GM12873 (cell line): ENCODE results near the gene COL23A1.

Experiments
- CTCF ChIP-seq: IDR thresholded peaks from 2 replicates; pipeline ENCODE4 v1.5.1; 2012; ENCODE audit warnings: low read depth, mild to moderate bottlenecking, moderate library complexity, low read length, control low read depth; ENCODE audit not compliant: insufficient read depth; ENCODE audit errors: missing control alignments

COL23A1 gene

DNA sequence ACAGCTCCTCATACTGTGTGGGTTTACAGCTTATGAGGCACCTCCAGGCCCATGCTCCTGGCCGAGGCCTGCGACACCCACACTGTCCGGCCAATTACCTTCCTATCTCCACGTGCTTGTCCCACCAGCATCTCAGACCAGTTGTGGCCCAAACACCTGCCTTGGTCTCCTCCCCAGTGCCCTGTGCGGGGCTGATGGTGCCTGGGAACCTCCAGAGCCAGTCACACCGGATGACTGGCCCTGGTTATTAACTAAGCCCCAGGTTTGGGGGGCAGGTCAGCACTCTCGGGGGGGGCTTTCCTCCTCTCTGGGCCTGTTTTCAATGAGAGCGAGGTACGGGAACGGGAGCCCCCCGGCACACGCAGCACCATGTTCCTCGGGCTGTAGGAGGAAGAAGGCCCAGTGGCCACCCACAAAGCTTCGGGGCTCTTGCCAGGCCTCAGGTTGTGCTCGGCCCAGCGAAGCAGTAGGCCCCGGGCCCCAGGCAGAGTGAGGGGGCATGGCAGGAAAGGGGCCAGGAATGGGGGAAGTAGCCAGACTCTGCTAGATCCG lies 281.6 kb downstream of the COL23A1 start:
- no peak for TF ChIP-seq CTCF

GRCh38 chr5:178307267-178308045 lies 282.7 kb downstream of the COL23A1 start:
- TF ChIP-seq CTCF, result no peak

GRCh38 chr5:178306430-178307225 lies 283.6 kb downstream of the COL23A1 start:
- TF ChIP-seq CTCF, result no peak

DNA sequence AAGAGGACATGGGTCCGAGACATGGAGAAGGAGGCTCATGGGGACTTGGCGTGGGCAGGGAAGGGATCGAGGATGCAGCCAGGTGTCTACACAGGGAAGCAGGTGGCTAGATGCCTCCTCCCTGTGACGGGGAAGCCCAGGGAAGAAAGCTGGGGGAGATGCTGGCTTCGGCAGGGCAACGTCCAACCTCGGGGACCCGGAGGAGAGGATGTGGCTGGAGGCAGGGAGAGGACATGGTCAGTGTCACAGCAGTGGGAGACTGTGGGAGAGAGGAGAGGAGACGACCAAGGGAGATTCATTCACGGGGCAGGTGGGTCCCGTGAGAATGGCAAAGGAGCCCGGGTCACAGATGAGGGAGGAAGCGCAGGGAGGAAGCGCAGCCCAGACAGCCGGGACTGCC lies 284.4 kb downstream of the COL23A1 start:
- no peak for TF ChIP-seq CTCF

DNA sequence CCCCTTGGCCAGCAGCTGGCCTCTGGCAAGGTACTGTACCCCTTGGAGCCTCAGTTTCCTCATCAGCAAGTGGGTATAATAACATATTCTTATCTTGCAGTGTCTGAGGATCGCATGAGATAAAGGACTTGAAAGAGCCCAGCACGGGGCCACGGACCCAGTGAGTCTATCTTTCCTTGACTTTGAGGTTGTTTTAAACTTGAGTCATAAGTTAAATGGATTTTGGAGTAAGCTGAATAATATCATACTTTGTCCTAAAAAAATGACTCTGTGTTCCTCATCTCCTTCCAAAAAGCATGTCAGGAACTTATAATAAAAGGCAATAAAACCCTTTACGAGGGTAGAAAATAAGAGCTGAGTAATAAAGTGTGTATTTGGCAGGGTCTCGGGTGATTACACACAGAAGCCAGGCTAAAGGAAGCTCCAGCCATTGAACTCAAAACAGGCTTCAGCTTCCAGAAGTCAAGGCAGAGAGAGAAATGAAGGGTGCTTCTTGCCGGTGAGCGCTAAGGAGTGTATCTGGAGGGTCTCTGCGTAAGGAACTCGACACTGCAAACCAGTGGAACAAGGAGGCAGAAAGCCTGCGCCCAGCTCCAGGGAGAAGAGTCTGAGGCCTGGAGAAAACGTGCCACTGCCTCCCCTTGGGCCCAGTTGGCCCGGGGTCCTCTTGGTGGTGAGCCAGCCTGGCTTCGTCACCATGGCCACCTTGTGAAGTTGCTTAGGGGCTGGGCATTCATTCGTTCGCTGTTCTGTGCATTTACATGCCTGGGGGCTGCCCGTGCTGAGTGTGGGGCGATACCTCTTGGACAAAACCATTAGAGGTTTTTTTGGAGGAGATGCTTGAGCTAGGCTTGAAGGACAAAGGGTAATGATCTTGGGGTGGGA lies 285.2 kb downstream of the COL23A1 start:
- no peak for TF ChIP-seq CTCF

DNA sequence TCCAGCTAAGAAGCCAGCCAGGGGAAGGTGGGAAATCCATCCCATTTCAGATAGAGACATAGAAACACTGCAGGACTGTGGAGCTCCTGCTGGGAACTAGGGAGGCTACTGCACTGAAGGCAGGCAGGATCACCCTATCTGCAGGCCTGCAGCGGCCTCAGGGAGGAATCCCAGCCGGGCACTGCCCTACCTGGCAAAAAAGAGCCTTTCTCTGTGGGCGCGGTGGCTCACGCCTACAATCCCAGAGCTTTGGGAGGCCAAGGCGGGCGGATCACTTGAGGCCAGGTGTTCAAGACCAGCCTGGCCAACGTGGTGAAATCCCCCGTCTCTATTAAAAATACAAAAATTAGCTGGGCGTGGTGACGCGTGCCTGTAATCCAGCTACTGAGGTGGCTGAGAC lies 286.2 kb downstream of the COL23A1 start:
- TF ChIP-seq CTCF, result no peak
